K562 (cell line): ENCODE measurements around the gene MBNL2. TPM values are rescaled to one million over a fixed set of nuclear protein-coding genes. Genes with fewer than 3 reads are reported as not detected.

ENCODE experiments used
- MTA3 ChIP-seq: fragments of 450-650 bp; formaldehyde crosslinking; IDR thresholded peaks from 2 replicates; pipeline ENCODE4 v1.6.1; 2017; ENCODE audit warnings: mild to moderate bottlenecking, borderline replicate concordance
- PML ChIP-seq: IDR thresholded peaks from 2 replicates; pipeline ENCODE4 v1.6.1; 2012; ENCODE audit warnings: low read length, inconsistent platforms
- SNAPC5 ChIP-seq: fragments of 250-450 bp; sonication (Bioruptor Pico); IDR thresholded peaks from 2 replicates; pipeline ENCODE4 v1.8.0; 2021; ENCODE audit warnings: moderate library complexity, mild to moderate bottlenecking, inconsistent platforms
- ZBTB5 ChIP-seq: fragments of 450-650 bp; IDR thresholded peaks from 2 replicates; pipeline ENCODE4 v1.6.1; 2017; ENCODE audit warnings: antibody characterized with exemption
- ZNF146 ChIP-seq: IDR thresholded peaks from one replicate; pipeline ENCODE4 v1.6.1; 2018; ENCODE audit warnings: missing compliant biosample characterization; ENCODE audit not compliant: unreplicated experiment
- ZNF3 ChIP-seq: fragments of 250-450 bp; sonication (Bioruptor Pico); IDR thresholded peaks from 2 replicates; pipeline ENCODE4 v1.5.0; 2021; ENCODE audit warnings: mild to moderate bottlenecking, moderate library complexity
- ZNF449 ChIP-seq: fragments of 250-450 bp; sonication (Bioruptor Pico); IDR thresholded peaks from 2 replicates; pipeline ENCODE4 v1.8.0; 2022; ENCODE audit warnings: moderate library complexity, mild to moderate bottlenecking, inconsistent platforms
- polyA plus RNA-seq, 8 experiments: library from polyadenylated mRNA; depleted of rRNA in 4 of 8; stranded (reverse) in 5 of 8; unstranded in 3 of 8; fragments of >200 nt; fragmentation: Nextera tagmentation in 2 of 8; fragmentation: Illumina TruSeq in 1 of 8; extraction: Ambion mirVana in 2 of 8; extraction: Trizol in 1 of 8; gene quantifications; 2 replicates each; pipeline versions ENCODE4 v1.2.1 to v1.2.3, GENCODE V29; 2011 to 2014; ENCODE audit warnings: inconsistent platforms in 1 of 8, missing spikeins in 1 of 8
- total RNA-seq, 7 experiments: library from RNA; depleted of rRNA in 6 of 7; stranded (reverse); fragments of >200 nt in 6 of 7; fragmentation: Illumina TruSeq in 2 of 7; extraction: Trizol in 2 of 7; gene quantifications; 2 replicates each; pipeline versions ENCODE4 v1.2.1 to v1.2.3, GENCODE V29; 2011 to 2021; ENCODE audit warnings: low replicate concordance in 1 of 7

Gene MBNL2
- total and polyA plus RNA-seq, 9 of the 15 experiments (the other 6 are each of a cell fraction or from before 2014, with no cell fraction given): 7.0 to 24.8 (median 13.8) TPM

- TF ChIP-seq ZBTB5 (no peak), ZNF449 (CRISPR knock-in tag) (no peak), MTA3 (no peak), ZNF146 (CRISPR knock-in tag) (no peak), ZNF3 (no peak), PML (no peak), SNAPC5 (CRISPR knock-in tag) (no peak)
Observed at GRCh38 chr13:97423300-97424045, 201.3 kb downstream of the MBNL2 start (continued).
